ENCODE results near the gene CEND1. TPM values are rescaled to one million over a fixed set of nuclear protein-coding genes. Genes with fewer than 3 reads are reported as not detected.

Gene CEND1
- total and polyA plus RNA-seq, 3 donors from 2014 or later = 0.50 to 2.1 (median 1.0) TPM

- DNase-seq = no peak
- no peaks in the 10 kb centered on the region for H3K36me3 ChIP-seq (ENCODE audit: low read depth, missing control alignments)
- TF ChIP-seq CTCF (IDR thresholded peaks at IDR 0.05) = no peak
- TF ChIP-seq POLR2A (IDR thresholded peaks at IDR 0.05) = no peak
- WGBS, 2 donors = 51 to 58% methylated on average over 6 to 9 of the region's 9 CpGs
- peak overlapping the region; percentile 55 to 81 for H3K27ac ChIP-seq
- H3K27me3 ChIP-seq = no peaks in the 10 kb centered on the region
- intact Hi-C loops (cut with DNase I; ENCODE audit: low total_unique reads) = no loop called here
- no peaks in the 10 kb centered on the region for H3K9me3 ChIP-seq
- H3K4me1 ChIP-seq = peaks cover 47% of the 10 kb centered on the region
- peak overlapping the region in 1 of 2 donors; percentile 76 for H3K4me3 ChIP-seq
These were observed 44.0 kb upstream of the CEND1 start for GRCh38 chr11:833849-834311.

- H3K27ac ChIP-seq = peak overlapping the region; percentile 55 to 81
- no peaks in the 10 kb centered on the region for H3K27me3 ChIP-seq
- peaks cover 47% of the 10 kb centered on the region for H3K4me1 ChIP-seq
- no peaks in the 10 kb centered on the region for H3K9me3 ChIP-seq
- no peaks in the 10 kb centered on the region for H3K36me3 ChIP-seq (ENCODE audit: low read depth, missing control alignments)
- 0% methylated on average over 44 of the region's 55 CpGs; no CpG with 5 or more reads in 1 of the 2 donors for WGBS, 2 donors
- intact Hi-C loops (cut with DNase I; ENCODE audit: low total_unique reads) = no loop called here
- no peak for DNase-seq
- peak overlapping the region; percentile 60 to 76 for H3K4me3 ChIP-seq
- TF ChIP-seq CTCF (IDR thresholded peaks at IDR 0.05) = no peak
- no peak for TF ChIP-seq POLR2A (IDR thresholded peaks at IDR 0.05)
These were observed 43.4 kb upstream of the CEND1 start for GRCh38 chr11:833114-833791.

GRCh38 chr11:832529-833113 lies 42.7 kb upstream of the CEND1 start, which contains the start of gene CD151:
TSS of gene CD151 (plus strand) at chr11:832952. CDS start at chr11:836070, 3,118 bp downstream.
- H3K9me3 ChIP-seq = no peaks in the 10 kb centered on the region
- no peaks in the 10 kb centered on the region for H3K27me3 ChIP-seq
- 3% methylated on average over 24 of the region's 67 CpGs; no CpG with 5 or more reads in 1 of the 2 donors for WGBS, 2 donors
- TF ChIP-seq CTCF (IDR thresholded peaks at IDR 0.05) (no peak), POLR2A (IDR thresholded peaks at IDR 0.05) (no peak)
- peak within 1 kb of the TSS; percentile 60 to 76 for H3K4me3 ChIP-seq
- peak; percentile 76 for DNase-seq
- H3K27ac ChIP-seq = peak within 1 kb of the TSS; percentile 55 to 81
- H3K36me3 ChIP-seq (ENCODE audit: low read depth, missing control alignments) = no peaks in the 10 kb centered on the region
- intact Hi-C loops (cut with DNase I; ENCODE audit: low total_unique reads) = no loop called here
- H3K4me1 ChIP-seq = peaks cover 47% of the 10 kb centered on the region

GRCh38 chr11:831961-832528 lies 42.2 kb upstream of the CEND1 start:
- WGBS, 2 donors = 55 to 64% methylated on average over 12 to 23 of the region's 23 CpGs
- intact Hi-C loops (cut with DNase I; ENCODE audit: low total_unique reads) = no loop called here
- no peaks in the 10 kb centered on the region for H3K27me3 ChIP-seq
- H3K4me1 ChIP-seq = peaks cover 51% of the 10 kb centered on the region
- H3K36me3 ChIP-seq (ENCODE audit: low read depth, missing control alignments) = no peaks in the 10 kb centered on the region
- no peaks in the 10 kb centered on the region for H3K9me3 ChIP-seq
- no peak for TF ChIP-seq CTCF (IDR thresholded peaks at IDR 0.05)
- no peak for TF ChIP-seq POLR2A (IDR thresholded peaks at IDR 0.05)
- H3K27ac ChIP-seq = no peak overlapping the region
- no peak for DNase-seq
- peak overlapping the region; percentile 48 to 60 for H3K4me3 ChIP-seq

Data from testis (tissue), 3 donors.